Activated naive CD8-positive, alpha-beta T cell treated with anti-CD3 and anti-CD28 coated beads, Interleukin-2, amount 50 U/mL, for 24 hours (primary cell): ENCODE data around the gene IL15.
"Not testable (repeated sequence)": the region's sequence is repeated elsewhere in the genome, so short reads cannot be mapped to it uniquely, and the experiment has no call there.

Experiments
- ATAC-seq: fragments of 150-1000 bp; cut with Tn5 transposase; one replicate; pipeline ENCODE4 v1.10.0; 2021
- DNase-seq: peaks from one replicate; pipeline ENCODE4 v3.0.0; 2021
- H3K27ac Mint-ChIP-seq: one replicate; pipeline ENCODE4 v1.8.0; 2021; ENCODE audit warnings: mild to moderate bottlenecking, mixed read lengths
- H3K27me3 Mint-ChIP-seq: one replicate; pipeline ENCODE4 v1.8.0; 2021; ENCODE audit warnings: mixed read lengths
- H3K36me3 Mint-ChIP-seq: one replicate; pipeline ENCODE4 v1.8.0; 2021; ENCODE audit warnings: low read depth, mixed read lengths
- H3K4me1 Mint-ChIP-seq: one replicate; pipeline ENCODE4 v1.8.0; 2021; ENCODE audit warnings: mixed read lengths
- H3K4me3 Mint-ChIP-seq: one replicate; pipeline ENCODE4 v1.8.0; 2021; ENCODE audit warnings: mild to moderate bottlenecking, moderate library complexity, mixed read lengths
- H3K9me3 Mint-ChIP-seq: one replicate; pipeline ENCODE4 v1.8.0; 2021; ENCODE audit warnings: mixed read lengths

IL15 gene

DNA sequence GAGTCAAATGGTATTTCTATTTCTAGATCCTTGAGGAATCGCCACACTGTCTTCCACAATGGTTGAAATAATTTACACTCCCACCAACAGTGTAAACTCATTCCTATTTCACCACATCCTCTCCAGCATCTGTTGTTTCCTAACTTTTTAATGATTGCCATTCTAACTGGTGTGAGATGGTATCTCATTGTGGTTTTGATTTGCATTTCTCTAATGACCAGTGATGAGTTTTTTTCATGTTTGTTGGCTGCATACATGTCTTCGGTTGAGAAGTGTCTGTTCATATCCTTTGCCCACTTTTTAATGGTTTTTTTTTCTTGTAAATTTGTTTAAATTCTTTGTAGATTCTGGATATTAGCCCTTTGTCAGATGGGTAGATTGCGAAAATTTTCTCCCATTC, 115.4 kb downstream of the IL15 start:
- H3K4me3 Mint-ChIP-seq, H3K4me1 Mint-ChIP-seq, H3K27me3 Mint-ChIP-seq, H3K27ac Mint-ChIP-seq, H3K9me3 Mint-ChIP-seq, ATAC-seq, H3K36me3 Mint-ChIP-seq, DNase-seq: not testable (repeated sequence)

DNA sequence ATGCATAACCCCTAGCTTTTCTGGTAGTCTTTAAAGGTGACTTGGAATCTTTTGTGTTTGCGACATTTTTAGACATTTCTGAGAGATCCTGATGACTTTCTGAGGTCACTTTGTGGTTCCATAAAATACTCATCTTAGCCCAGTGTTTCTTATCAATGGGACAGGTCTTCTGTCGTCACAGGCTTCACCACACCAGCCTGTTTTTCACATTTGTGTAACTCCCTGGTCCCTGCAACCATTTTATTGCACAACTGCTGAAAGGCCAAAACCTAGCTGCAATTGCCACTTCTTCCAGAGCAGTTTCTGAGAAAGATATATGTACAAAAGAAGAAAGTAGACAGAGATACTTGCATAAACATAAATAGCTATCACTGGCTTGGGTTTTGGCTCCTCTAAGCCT, 120.9 kb downstream of the IL15 start:
- no peaks in the 10 kb centered on the region for H3K9me3 Mint-ChIP-seq
- H3K27me3 Mint-ChIP-seq, result no peaks in the 10 kb centered on the region
- no peak for DNase-seq
- no peak overlapping the region for H3K27ac Mint-ChIP-seq
- ATAC-seq, result no peak
- no peaks in the 10 kb centered on the region for H3K36me3 Mint-ChIP-seq
- no peaks in the 10 kb centered on the region for H3K4me1 Mint-ChIP-seq
- no peak overlapping the region for H3K4me3 Mint-ChIP-seq

GRCh38 chr4:141759796-141760425, 123.5 kb downstream of the IL15 start:
- H3K36me3 Mint-ChIP-seq, result no peaks in the 10 kb centered on the region
- no peak for DNase-seq
- H3K4me1 Mint-ChIP-seq, result no peaks in the 10 kb centered on the region
- H3K27ac Mint-ChIP-seq, result no peak overlapping the region
- H3K27me3 Mint-ChIP-seq, result no peaks in the 10 kb centered on the region
- ATAC-seq, result no peak
- no peak overlapping the region for H3K4me3 Mint-ChIP-seq
- H3K9me3 Mint-ChIP-seq, result peaks cover under 1% of the 10 kb centered on the region

- Mint-ChIP-seq H3K4me3 (no peak overlapping the region), H3K27ac (no peak overlapping the region), H3K4me1 (no peaks in the 10 kb centered on the region), H3K36me3 (no peaks in the 10 kb centered on the region), H3K27me3 (no peaks in the 10 kb centered on the region), H3K9me3 (peaks cover 6% of the 10 kb centered on the region)
- no peak for DNase-seq
- ATAC-seq, result no peak
Observed at GRCh38 chr4:141761926-141762325, 125.5 kb downstream of the IL15 start.

DNA sequence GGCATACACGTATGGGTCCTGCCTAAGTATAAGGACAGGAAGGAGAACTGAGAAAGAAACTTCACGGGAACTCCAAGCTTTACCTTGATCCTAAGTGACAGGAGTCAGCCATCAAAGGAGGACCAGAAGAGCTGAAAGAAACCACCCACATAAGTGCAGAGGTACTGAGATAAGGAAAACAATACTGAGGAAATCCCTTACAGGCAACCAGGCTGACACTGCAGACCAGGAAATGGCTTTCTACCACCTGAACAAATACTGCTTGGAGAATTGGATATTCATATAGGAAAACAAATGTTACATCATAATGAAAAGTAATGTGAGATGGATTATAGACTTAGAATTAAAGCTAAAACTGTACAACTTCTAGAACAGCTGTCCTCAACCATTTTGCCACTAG, 127.0 kb downstream of the IL15 start:
- no peak for ATAC-seq
- H3K27ac Mint-ChIP-seq, result no peak overlapping the region
- no peaks in the 10 kb centered on the region for H3K4me1 Mint-ChIP-seq

DNA sequence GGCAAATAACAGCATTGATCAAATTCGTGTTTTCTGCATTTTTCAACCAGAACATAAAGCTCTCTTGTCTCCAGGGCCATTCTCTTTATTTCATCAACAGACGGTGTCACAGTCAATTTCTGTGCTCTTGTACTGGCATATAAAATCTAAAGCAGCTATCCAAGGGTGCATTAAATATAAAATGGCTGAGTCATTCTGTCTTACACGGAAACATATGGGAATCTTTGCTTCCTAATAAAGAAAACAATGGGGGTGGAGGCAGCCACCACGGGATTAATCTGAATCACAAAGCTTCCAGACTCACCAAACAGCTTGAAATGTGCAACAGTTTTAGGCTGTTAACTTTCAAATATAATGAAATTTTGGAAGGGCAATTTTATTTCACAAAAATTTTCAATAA, 132.6 kb downstream of the IL15 start:
- Mint-ChIP-seq H3K27ac (no peak overlapping the region), H3K9me3 (peaks cover 6% of the 10 kb centered on the region), H3K4me3 (no peak overlapping the region), H3K36me3 (no peaks in the 10 kb centered on the region), H3K27me3 (no peaks in the 10 kb centered on the region), H3K4me1 (peaks cover 7% of the 10 kb centered on the region)
- no peak for DNase-seq
- no peak for ATAC-seq

More for the DNA sequence above, 127.0 kb downstream of the IL15 start:
- Mint-ChIP-seq H3K36me3 (no peaks in the 10 kb centered on the region), H3K27me3 (no peaks in the 10 kb centered on the region), H3K4me3 (no peak overlapping the region), H3K9me3 (peaks cover 6% of the 10 kb centered on the region)
- no peak for DNase-seq

DNA sequence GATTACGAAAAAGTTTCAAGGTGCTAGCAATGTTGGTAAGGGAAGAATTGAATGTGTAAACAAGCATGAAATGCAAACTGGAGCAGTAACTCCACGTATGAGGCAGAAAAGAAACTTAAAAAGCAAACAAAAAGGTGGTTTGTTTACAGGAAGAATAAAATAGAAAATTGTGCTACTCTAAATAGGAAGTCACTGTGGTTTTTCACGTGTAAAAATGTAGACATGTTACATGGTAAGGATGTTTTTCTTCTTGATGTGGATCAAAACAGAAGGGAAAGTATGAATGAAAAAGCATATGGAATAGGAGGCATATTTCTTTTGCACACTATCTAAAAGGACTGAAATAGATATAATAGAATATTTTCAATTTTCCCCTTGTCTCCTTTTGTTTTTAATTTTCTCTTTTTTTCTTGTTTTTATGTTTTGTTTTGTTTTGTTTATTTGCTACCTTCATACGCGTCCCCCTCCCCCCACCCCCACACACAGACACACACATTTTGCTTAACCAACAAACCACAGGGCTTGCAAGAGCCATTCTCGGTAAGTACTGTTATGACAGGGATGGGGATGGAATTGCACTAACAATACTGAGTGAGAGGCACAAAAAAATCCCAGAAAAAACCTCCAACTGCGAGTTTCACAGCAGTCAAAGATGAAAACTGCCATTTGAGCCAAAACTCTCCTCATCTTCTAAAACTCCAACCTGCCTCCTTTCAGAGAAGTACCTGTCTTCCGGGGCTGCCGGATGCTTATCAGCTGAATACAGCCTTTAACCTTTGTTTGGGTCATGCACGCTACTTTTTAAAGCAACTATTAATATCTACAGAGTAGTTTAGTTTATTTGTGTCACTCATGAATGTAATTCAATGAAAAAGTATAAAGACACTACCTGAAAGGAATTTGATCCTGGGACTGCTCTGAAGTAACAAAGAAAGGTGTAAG, 135.8 kb downstream of the IL15 start:
- no peaks in the 10 kb centered on the region for H3K9me3 Mint-ChIP-seq
- ATAC-seq (no peak), DNase-seq (no peak)
- H3K36me3 Mint-ChIP-seq, result no peaks in the 10 kb centered on the region
- H3K27ac Mint-ChIP-seq, result no peak overlapping the region
- H3K27me3 Mint-ChIP-seq, result no peaks in the 10 kb centered on the region
- H3K4me3 Mint-ChIP-seq, result no peak overlapping the region
- peaks cover 7% of the 10 kb centered on the region for H3K4me1 Mint-ChIP-seq

DNA sequence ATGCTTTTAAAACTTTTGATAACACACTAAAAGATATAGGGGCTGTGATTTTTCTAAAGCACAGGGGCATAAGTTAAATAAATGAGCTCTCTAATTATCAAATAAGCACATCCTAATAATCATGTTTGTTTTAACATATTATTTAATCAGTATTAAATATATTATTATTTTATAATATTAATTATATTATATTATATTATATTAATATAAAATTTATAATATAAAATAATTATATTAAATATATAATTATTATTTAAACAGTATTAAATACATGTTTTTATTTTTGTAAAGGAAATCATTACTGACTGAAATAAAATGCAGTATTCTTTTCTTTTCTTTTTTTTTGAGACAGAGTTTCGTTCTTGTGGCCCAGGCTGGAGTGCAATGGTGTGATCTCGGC, 136.5 kb downstream of the IL15 start:
- ATAC-seq, result no peak
- Mint-ChIP-seq H3K36me3 (no peaks in the 10 kb centered on the region), H3K4me1 (peaks cover 7% of the 10 kb centered on the region), H3K9me3 (no peaks in the 10 kb centered on the region), H3K27me3 (no peaks in the 10 kb centered on the region), H3K4me3 (no peak overlapping the region), H3K27ac (no peak overlapping the region)
- no peak for DNase-seq

GRCh38 chr4:141782205-141782604, 145.8 kb downstream of the IL15 start:
- H3K27me3 Mint-ChIP-seq, result no peaks in the 10 kb centered on the region
- no peak for ATAC-seq
- no peaks in the 10 kb centered on the region for H3K36me3 Mint-ChIP-seq

More at GRCh38 chr4:141782205-141782604, 145.8 kb downstream of the IL15 start:
- Mint-ChIP-seq H3K4me1 (no peaks in the 10 kb centered on the region), H3K27ac (no peak overlapping the region), H3K4me3 (no peak overlapping the region), H3K9me3 (peaks cover 5% of the 10 kb centered on the region)
- no peak for DNase-seq
